Ramos (cell line): ENCODE results near the gene SNX9.
"Not testable (repeated sequence)": the region's sequence is repeated elsewhere in the genome, so short reads cannot be mapped to it uniquely, and the experiment has no call there.

Experiments
- in situ Hi-C: fragments of 300-500 bp; cut with MboI; formaldehyde crosslinking; loops from one replicate; pipeline ENCODE4 v1.14.3; 2022; ENCODE audit warnings: low sequenced_read_pairs; ENCODE audit not compliant: unreplicated experiment

SNX9 gene

DNA sequence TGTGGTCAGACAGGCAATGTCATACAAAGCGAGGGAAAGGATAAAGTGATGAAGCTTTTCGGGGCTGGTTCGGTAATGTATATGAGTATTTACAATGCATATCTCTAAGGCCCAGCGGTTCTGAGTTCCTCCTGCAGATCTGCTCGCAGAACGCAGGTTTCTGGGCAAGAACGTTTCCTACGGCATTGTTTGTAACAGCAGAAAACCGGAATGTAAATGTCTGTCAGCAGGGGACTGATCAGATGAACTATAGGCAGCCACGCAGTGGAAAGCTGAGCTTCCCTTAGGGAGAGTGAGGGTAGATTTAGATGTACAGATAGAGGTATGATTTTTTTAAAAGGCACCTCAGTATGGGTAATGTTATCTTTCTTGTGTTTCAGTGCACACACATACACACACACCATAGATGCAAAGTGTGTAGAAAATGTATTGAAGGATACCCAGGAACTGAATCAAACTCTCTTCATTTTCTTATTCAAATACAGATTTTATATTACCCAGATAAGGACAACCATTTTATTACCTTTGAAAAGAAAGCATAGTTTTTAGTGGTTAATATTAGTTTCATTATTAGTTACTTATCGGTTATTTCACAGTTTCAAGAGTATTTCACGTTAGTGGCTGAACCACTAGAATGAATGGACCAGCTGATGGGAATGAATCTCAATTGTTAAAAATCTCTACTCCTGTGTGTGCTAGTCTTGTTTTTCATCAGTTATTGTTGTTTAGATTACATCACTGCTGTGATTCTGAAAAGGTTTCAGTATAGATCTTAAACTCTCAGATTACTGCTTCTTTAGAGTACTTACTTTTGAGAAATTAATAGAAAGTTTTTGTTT, 56.2 kb downstream of the SNX9 start:
- in situ Hi-C loops, result loop anchor here (5.0 to 25.0 kb wide), 2 partner anchors 122 to 567 kb away; partner anchors contain the start of gene TMEM242

GRCh38 chr6:157879873-157880254, 56.8 kb downstream of the SNX9 start:
- in situ Hi-C loops, result loop anchor here (5.0 to 25.0 kb wide), 2 partner anchors 123 to 568 kb away; partner anchors contain the start of gene TMEM242

- in situ Hi-C loops, result loop anchor here (25.0 kb wide), 1 partner anchor 568 kb away; the partner anchor contains the start of gene TMEM242
These were observed 57.5 kb downstream of the SNX9 start for GRCh38 chr6:157880534-157880933.

- in situ Hi-C loops, result loop anchor here (25.0 kb wide), 1 partner anchor 569 kb away; the partner anchor contains the start of gene TMEM242
These were observed 58.3 kb downstream of the SNX9 start for GRCh38 chr6:157881342-157881741.

DNA sequence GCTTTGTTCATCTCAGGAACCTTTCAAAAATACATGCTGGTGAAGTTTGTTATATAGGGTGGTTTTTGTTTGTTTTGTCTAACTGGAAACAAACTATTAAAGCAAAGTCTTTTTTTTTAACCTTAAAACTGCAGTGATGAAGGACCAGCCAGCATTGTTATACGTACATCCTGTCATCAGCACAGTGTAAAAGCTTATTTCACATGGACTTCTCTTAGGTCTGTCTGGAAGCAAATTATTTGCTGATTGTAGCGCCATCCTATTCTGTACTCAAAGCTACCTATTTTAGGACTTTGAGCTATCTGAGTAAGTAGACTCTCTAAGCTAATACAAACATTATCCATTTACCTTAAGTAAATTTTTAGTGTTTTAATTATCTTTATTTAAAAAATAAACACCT, 61.7 kb downstream of the SNX9 start:
- in situ Hi-C loops, result loop anchor here (25.0 kb wide), 1 partner anchor 572 kb away; the partner anchor contains the start of gene TMEM242

DNA sequence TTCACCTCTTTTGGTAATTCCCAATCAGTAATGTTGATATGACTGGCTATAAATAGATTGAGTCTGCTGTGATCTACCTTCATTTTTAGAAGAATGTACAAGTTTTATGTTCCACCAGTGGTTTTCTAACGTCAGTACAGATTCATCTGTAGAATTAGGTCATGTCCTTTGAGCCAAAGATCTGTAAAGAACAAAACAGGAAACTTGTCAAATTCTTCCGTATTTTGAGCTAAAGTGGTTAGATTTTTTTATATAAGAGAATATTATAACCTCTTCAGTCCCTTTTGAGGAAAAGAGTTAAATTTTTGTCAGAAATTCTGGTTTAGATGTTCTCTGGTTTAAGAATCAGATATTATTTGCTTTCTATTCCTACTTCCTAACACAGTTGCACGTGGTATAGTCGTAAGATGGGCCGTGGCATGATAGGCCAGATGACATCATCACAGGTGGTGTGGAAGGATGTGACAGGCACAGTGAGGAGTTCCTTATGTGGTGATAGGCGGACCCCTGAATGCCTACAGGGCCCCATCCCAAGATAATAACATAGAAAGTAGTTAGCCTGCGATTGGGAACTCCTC, 62.3 kb downstream of the SNX9 start:
- in situ Hi-C loops, result loop anchor here (25.0 kb wide), 1 partner anchor 573 kb away; the partner anchor contains the start of gene TMEM242

GRCh38 chr6:157885876-157886275, 62.8 kb downstream of the SNX9 start:
- in situ Hi-C loops, result loop anchor here (25.0 kb wide), 1 partner anchor 574 kb away; the partner anchor contains the start of gene TMEM242

DNA sequence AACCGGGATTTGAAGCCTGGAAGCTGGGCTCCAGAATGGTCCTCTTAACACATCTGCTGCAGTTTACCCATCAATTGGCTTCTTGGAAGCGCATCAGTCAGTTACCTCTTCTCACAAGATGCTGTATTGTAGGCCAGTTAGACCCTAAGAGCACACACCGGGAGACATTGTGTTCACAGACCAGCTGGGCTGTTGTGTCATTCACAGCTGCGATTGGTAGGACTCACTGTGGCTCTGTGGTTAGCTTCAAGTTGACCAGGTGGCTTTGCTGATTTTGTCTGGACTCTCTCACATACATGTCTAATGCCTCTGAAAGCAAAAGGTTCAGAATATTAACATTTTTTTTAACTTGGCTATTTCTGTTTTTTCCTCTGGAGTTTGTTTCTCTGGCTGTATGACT, 64.8 kb downstream of the SNX9 start:
- in situ Hi-C loops, result loop anchor here (25.0 kb wide), 1 partner anchor 576 kb away; the partner anchor contains the start of gene TMEM242

DNA sequence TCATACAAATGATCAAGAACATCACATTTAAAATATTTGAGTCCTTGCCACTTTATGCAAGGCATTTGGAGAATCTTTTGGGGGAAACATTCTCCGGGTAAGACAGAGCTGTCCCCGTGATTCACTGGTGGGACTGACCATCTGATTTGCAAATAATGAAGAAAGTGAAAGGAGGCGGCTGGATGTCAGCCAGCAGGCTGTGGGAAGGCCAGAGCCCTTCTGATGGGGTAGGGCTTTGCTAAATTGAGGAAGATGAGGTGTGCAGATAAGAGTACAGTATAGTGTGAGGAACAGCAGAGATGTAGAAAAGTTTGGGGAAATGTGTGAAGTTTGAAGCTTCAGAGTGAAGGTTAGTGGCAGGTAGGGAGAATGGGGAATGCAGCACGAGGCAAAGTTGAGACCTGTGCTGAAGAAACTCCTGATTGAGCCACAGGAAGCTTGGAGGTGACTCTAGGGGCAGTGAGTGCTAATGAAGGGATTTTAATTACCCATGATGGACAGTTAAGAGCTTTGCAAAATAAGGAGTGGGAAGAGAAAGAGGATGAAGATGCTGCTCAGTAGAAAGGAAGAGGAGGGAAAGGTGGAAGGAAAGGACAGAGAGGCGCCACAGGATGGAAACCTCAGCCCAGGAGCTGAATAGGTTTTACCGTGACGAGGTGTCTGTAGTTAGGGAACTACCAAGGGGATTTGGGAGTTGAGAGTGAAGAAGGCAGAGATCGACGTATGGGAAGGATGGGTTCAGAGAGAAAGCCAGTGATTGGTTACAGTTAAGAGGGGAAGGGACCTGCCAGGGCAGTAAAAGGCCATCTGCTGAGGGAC, 68.7 kb downstream of the SNX9 start:
- in situ Hi-C loops, result loop anchor here (25.0 kb wide), 1 partner anchor 579 kb away; the partner anchor contains the start of gene TMEM242

DNA sequence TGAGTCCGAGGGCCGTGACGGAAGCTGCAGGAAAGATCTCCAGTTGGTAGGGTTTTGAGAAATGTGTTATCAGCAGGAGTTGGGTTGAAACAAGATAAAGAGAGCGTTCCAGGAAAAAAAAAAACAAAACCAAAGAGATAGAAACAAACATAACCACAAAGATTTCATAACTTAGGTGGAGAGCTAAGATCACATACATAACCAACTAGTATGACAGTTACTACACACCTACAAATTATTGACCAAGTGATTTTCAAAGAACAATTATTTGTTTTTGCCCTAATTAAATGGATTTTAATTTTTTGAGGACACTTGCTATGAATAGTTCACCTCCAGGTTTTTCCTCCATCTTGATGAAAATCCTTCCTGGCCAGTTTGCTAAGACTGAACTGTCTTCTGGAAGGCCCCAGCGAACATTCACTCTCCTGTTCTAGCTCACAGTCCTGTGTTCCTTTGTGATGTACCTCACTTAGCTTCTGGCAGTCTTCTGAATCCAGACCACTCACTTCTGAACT, 69.4 kb downstream of the SNX9 start:
- in situ Hi-C loops, result loop anchor here (25.0 kb wide), 1 partner anchor 580 kb away; the partner anchor contains the start of gene TMEM242

DNA sequence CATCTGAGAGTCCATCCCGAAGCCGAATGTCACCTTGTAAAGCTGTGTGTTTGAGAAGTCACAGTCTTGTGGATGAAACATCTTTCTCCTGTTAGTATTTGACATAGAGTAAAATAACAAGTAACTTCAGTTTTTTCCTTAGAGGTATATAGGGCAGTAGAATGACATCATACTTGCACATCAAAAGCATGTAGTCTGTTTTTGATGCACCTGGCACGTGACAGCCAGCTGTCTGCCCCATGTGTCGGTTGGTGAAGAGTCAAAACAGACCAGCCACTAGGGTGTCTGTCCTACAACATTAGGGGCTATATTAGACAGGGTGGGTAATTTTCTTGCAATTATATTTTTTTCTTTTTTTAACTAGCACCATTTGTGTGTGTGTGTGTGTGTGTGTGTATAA, 70.2 kb downstream of the SNX9 start:
- in situ Hi-C loops, result loop anchor here (25.0 kb wide), 1 partner anchor 581 kb away; the partner anchor contains the start of gene TMEM242

DNA sequence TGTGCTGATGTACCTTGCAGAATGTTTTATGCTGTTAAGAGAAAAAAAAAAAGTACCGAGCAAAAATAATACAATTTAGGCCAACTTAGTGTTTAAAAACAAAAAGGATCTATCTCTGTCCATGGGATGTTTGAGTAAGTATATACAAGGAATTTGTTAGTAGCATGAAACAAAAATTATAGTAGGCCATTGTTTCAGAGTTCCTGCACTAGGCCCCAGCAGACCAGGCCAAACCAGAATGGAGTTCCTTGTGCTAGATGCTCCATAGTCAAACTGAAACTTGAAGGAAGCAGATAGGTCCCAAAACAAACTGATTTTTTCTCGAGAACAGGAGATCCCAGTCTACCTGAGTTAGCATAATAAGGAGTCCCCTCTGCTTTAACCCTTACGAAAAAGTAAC, 72.5 kb downstream of the SNX9 start:
- in situ Hi-C loops, result loop anchor here (25.0 kb wide), 1 partner anchor 583 kb away; the partner anchor contains the start of gene TMEM242

DNA sequence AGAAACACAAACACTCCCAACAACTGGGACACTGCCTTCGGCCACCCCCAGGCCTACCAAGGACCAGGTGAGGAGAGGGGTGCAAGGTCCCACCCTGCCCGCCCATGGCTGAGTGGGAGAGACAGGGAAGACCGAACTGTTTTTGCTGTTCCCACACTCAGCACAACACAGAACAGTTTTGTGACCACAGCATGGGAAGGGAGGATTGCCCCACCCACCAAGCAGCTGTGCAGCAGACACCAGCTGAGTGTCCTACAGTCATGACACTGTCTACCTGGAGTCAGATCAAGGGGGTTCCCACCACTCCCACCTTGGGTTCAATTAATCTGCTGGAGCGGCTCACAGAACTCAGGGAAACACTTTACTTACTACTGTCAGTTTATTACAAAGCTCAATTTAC, 73.9 kb downstream of the SNX9 start:
- in situ Hi-C loops, result loop anchor here (25.0 kb wide), 1 partner anchor 585 kb away; the partner anchor contains the start of gene TMEM242

DNA sequence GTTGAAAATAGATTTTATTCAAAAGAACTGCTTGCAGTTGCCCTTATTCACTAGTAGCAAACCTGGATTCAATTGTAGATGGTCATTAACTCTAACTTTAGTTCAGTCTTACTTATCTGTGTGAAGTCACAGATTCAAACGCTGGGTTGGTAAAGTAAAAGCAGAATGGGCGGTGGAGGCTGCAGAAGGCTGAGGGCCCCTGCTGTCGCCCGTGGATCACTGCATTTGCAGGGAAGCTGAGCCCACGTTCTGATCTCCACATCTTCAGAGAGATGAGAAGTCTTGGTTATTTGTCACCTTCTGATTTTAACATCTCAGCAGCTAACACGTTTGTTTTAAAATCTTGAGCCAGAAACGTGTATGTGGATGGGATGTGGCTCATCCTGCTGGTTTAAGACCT, 75.1 kb downstream of the SNX9 start:
- in situ Hi-C loops, result loop anchor here (25.0 kb wide), 1 partner anchor 586 kb away; the partner anchor contains the start of gene TMEM242

- in situ Hi-C loops, result loop anchor here (25.0 kb wide), 1 partner anchor 586 kb away; the partner anchor contains the start of gene TMEM242
These were observed 75.6 kb downstream of the SNX9 start for GRCh38 chr6:157898640-157899039.

DNA sequence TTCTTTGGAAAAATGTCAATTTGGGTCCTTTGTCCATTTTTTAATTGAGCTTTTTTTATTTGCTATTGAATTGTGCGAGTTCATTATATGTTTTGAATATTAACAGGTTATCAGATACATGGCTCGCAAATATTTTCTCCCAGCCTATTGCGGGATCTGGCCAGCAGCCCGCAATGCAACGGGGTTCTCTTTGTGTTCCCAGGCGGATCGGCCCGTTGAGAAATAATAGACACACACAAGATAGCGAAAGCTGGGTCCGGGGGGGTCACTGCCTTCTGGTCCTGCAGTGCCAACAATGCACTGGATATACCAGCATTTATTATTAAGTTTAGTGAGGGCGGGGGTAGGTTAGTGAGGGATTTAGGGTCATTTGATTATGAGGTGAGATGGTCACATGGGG, 77.2 kb downstream of the SNX9 start:
- in situ Hi-C loops, result not testable (repeated sequence)

GRCh38 chr6:157900751-157901150, 77.7 kb downstream of the SNX9 start:
- in situ Hi-C loops, result not testable (repeated sequence)

DNA sequence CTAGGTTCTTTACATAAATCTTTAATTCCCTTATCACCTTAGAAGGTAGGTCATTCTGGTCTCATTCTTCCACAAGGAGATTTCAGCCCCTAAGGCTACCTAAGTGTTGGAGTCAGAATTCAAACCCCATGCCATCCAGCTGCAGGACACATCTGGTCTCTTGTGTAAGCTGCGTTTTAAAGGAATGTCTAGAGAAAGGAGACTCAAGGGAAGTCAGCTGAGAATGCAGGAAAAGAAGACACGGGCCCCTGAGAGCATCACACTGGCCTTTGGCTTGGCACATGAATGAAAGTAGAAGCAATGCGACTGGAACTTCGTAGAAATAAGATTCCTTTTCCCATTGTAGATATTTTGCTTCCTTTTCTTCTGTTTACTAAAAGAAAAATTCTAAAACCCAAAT, 82.0 kb downstream of the SNX9 start:
- in situ Hi-C loops, result no loop called here

DNA sequence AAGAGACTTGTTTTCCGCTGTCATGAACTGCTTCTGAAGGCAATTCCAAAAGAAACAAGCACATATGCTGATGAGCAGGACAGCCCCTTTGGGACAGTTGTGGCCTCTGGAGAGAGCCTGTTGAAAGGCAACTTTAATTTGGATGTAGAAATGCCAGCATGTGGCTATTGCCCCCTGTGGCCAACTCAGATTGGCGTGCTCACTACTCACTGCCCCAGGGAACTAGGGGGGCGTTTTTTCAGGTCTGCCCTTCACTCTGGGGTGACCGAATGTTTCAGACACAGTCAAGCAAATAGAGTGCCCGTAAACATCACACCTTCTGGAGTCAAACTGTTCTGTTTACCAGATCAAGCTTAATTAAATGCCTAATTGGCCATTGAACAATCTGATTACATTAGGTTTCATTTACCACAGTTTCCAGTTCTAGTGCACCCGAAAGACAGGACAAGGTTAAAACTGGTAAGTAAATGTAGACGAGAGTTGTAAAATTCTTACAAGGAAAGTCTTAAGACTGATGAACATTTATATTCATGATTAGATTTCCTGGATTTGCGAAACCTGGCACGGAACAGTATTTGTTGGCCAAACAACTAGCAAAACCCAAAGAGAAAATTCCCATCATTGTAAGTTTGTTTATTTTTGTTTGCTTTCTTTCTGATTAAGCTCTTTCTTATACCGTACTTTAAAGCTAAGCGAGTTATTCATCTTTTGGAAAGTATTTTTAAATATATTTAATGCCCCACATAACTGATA, 82.7 kb downstream of the SNX9 start:
- in situ Hi-C loops, result no loop called here
